ENCODE data around the gene HTRA2.

Gene HTRA2

GRCh38 chr2:74548285-74548899 is 18.7 kb downstream of the HTRA2 start:
- no peak for TF ChIP-seq CTCF (IDR thresholded peaks at IDR 0.05; ENCODE audit: low read depth, low read length, missing control alignments)
- DNase-seq (ENCODE audit: low read depth): no peak
- peak overlapping the region; percentile 80 for H3K4me3 ChIP-seq (ENCODE audit: low read depth, low read length)

GRCh38 chr2:74548900-74549826 is 19.4 kb downstream of the HTRA2 start:
- peak overlapping the region; percentile 80 for H3K4me3 ChIP-seq (ENCODE audit: low read depth, low read length)
- no peak for DNase-seq (ENCODE audit: low read depth)
- TF ChIP-seq CTCF (IDR thresholded peaks at IDR 0.05; ENCODE audit: low read depth, low read length, missing control alignments): no peak

- no peak for TF ChIP-seq CTCF (IDR thresholded peaks at IDR 0.05; ENCODE audit: low read depth, low read length, missing control alignments)
- H3K4me3 ChIP-seq (ENCODE audit: low read depth, low read length): peak overlapping the region; percentile 80
Measured at GRCh38 chr2:74550231-74550630, 20.5 kb downstream of the HTRA2 start.

GRCh38 chr2:74551530-74551929 is 21.8 kb downstream of the HTRA2 start:
- H3K4me3 ChIP-seq (ENCODE audit: low read depth, low read length): peak overlapping the region; percentile 84
- no peak for DNase-seq (ENCODE audit: low read depth)
- TF ChIP-seq CTCF (IDR thresholded peaks at IDR 0.05; ENCODE audit: low read depth, low read length, missing control alignments): no peak

More at GRCh38 chr2:74550231-74550630, 20.5 kb downstream of the HTRA2 start:
- DNase-seq (ENCODE audit: low read depth): no peak

GRCh38 chr2:74551942-74552913 is 22.5 kb downstream of the HTRA2 start:
- H3K4me3 ChIP-seq (ENCODE audit: low read depth, low read length): peak overlapping the region; percentile 84
- TF ChIP-seq CTCF (IDR thresholded peaks at IDR 0.05; ENCODE audit: low read depth, low read length, missing control alignments): no peak
- no peak for DNase-seq (ENCODE audit: low read depth)
